K562 (cell line): Measurements from ENCODE around the gene SPAG4. TPM values are rescaled to one million over a fixed set of nuclear protein-coding genes. Genes with fewer than 3 reads are reported as not detected.

Experiments used
- ADNP ChIP-seq: fragments of 200-800 bp; sonication (Bioruptor generic); IDR thresholded peaks from 2 replicates; pipeline ENCODE4 v1.6.1; 2016; ENCODE audit warnings: missing genetic modification characterization, missing compliant biosample characterization
- CAMTA2 ChIP-seq: fragments of 250-450 bp; sonication (Bioruptor Pico); conservative IDR thresholded peaks from 2 replicates; pipeline ENCODE4 v1.5.1; 2022
- EP300 ChIP-seq: IDR thresholded peaks from 2 replicates; pipeline ENCODE4 v1.6.1; 2012; ENCODE audit warnings: low read length, improper control_type of control experiment
- EWSR1 ChIP-seq: fragments of 450-650 bp; IDR thresholded peaks from 2 replicates; pipeline ENCODE4 v1.6.1; 2018; ENCODE audit warnings: borderline replicate concordance, mild to moderate bottlenecking, low read depth, moderate library complexity; ENCODE audit not compliant: partially characterized antibody
- GTF2E2 ChIP-seq: fragments of 200-800 bp; sonication (Bioruptor generic); IDR thresholded peaks from 2 replicates; pipeline ENCODE4 v1.6.1; 2016; ENCODE audit warnings: missing genetic modification characterization, missing compliant biosample characterization
- GTF3C2 ChIP-seq: IDR thresholded peaks from 3 replicates; pipeline ENCODE4 v1.6.1; 2011; ENCODE audit warnings: borderline replicate concordance, mild to moderate bottlenecking, moderate library complexity; ENCODE audit not compliant: insufficient read length; ENCODE audit errors: extremely low read depth
- HDGF ChIP-seq: fragments of 450-650 bp; IDR thresholded peaks from 2 replicates; pipeline ENCODE4 v1.6.1; 2016
- HMGN3 ChIP-seq: IDR thresholded peaks from 2 replicates; pipeline ENCODE4 v1.6.1; 2011; ENCODE audit warnings: borderline replicate concordance, low read depth, mild to moderate bottlenecking, mixed read lengths, low read length; ENCODE audit not compliant: insufficient read length; ENCODE audit errors: extremely low read depth
- MED1 ChIP-seq: sonication (generic); formaldehyde crosslinking; IDR thresholded peaks from 2 replicates; pipeline ENCODE4 v1.8.1; 2023; ENCODE audit warnings: missing genetic modification reagents, borderline replicate concordance
- NFRKB ChIP-seq: fragments of 450-650 bp; IDR thresholded peaks from 2 replicates; pipeline ENCODE4 v1.6.1; 2016; ENCODE audit warnings: low read depth
- NR2F6 ChIP-seq: fragments of 450-650 bp; formaldehyde crosslinking; IDR thresholded peaks from 2 replicates; pipeline ENCODE4 v1.4.0; 2020; ENCODE audit warnings: mild to moderate bottlenecking
- RB1 ChIP-seq: fragments of 450-650 bp; IDR thresholded peaks from 2 replicates; pipeline ENCODE4 v1.6.1; 2017; ENCODE audit warnings: low read depth, mild to moderate bottlenecking
- SAP30 ChIP-seq: fragments of 200-600 bp; sonication (generic); IDR thresholded peaks from 2 replicates; pipeline ENCODE4 v1.6.1; 2012; ENCODE audit warnings: borderline replicate concordance, low read depth, mild to moderate bottlenecking, moderate library complexity, low read length, control low read depth, inconsistent platforms; ENCODE audit not compliant: insufficient read depth, poor library complexity, severe bottlenecking
- ZNF217 ChIP-seq: sonication (generic); formaldehyde crosslinking; IDR thresholded peaks from 2 replicates; pipeline ENCODE4 v1.8.0; 2022; ENCODE audit warnings: mild to moderate bottlenecking, missing genetic modification reagents
- ZNF282 ChIP-seq: sonication (generic); formaldehyde crosslinking; IDR thresholded peaks from 2 replicates; pipeline ENCODE4 v1.8.1; 2023; ENCODE audit warnings: missing genetic modification reagents
- polyA plus RNA-seq, 8 experiments: library from polyadenylated mRNA; depleted of rRNA in 4 of 8; stranded (reverse) in 5 of 8; unstranded in 3 of 8; fragments of >200 nt; fragmentation: Nextera tagmentation in 2 of 8; fragmentation: Illumina TruSeq in 1 of 8; extraction: Ambion mirVana in 2 of 8; extraction: Trizol in 1 of 8; gene quantifications; 2 replicates each; pipeline versions ENCODE4 v1.2.1 to v1.2.3, GENCODE V29; 2011 to 2014; ENCODE audit warnings: inconsistent platforms in 1 of 8, missing spikeins in 1 of 8
- total RNA-seq, 7 experiments: library from RNA; depleted of rRNA in 6 of 7; stranded (reverse); fragments of >200 nt in 6 of 7; fragmentation: Illumina TruSeq in 2 of 7; extraction: Trizol in 2 of 7; gene quantifications; 2 replicates each; pipeline versions ENCODE4 v1.2.1 to v1.2.3, GENCODE V29; 2011 to 2021; ENCODE audit warnings: low replicate concordance in 1 of 7
- TF ChIP-seq, protein P1 (sequence below), 2 experiments: fragments of 450-650 bp; IDR thresholded peaks; 2 replicates each; pipeline ENCODE4 v1.6.1; 2016; ENCODE audit warnings: mild to moderate bottlenecking in 2 of 2, borderline replicate concordance in 1 of 2, low read depth in 1 of 2, moderate library complexity in 1 of 2

The SPAG4 gene
- total and polyA plus RNA-seq, 9 of the 15 experiments (the other 6 are each of a cell fraction or from before 2014, with no cell fraction given): 1.6 to 11.4 (median 4.6) TPM

DNA sequence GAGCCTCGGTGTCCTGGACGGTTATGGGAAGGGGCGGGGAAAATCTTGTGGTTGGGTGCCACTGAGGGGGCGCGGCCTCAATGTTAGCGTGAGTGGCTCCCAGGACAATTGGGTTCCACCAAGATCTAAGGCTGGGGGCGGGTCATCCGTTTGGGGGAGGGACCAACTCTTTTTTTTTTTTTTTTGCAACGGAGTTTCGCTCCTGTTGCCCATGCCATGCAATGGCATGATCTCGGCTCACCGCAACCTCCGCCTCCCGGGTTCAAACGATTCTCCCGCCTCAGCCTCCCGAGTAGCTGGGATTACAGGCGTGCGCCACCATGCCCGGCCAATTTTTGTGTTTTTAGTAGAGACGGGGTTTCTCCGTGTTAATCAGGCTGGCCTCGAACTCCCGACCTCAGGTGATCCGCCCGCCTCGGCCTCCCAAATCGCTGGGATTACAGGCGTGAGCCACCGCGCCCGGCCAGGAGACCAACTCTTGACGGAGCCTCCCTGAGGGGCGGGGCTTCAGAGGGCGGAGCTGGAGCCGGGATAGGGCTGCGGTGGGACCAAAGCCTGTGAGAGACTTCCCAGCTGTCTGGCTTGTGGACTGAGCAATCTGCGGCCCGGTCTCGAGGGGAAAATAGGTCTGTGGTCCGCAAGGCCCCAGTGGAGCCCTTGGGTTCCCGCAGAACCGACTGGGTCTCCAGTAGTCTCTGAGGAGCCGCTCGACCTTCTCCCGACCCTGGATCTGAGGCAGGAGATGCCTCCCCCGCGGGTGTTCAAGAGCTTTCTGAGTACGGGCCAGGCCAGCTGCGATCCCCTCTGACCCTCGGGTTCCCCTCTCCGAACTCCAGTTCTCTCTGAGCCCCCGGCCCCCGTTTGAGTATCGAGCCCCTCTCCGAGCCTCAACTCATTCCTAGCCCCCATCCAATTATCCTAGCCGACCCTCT lies 1.1 kb downstream of the SPAG4 start (continued):
- TF ChIP-seq EP300 (no peak; the same call in 1 of the 2 replicates), CAMTA2 (CRISPR knock-in tag) (no peak), NFRKB (0 out of 2 replicates have a peak, but pooled peaks have one; percentile 50), HMGN3 (no peak), RB1 (peak; percentile 12; the same call in 1 of the 2 replicates), SAP30 (no peak), NR2F6 (CRISPR knock-in tag) (no peak), ZNF282 (CRISPR knock-in tag) (no peak), HDGF (no peak), GTF2E2 (tag) (peak; percentile 54; the same call in 1 of the 2 replicates), EWSR1 (no peak), GTF3C2 (no peak), MED1 (CRISPR knock-in tag) (no peak), ZNF217 (CRISPR knock-in tag) (no peak), ADNP (no peak; the same call in 1 of the 2 replicates)
- TF ChIP-seq, protein P1, sequence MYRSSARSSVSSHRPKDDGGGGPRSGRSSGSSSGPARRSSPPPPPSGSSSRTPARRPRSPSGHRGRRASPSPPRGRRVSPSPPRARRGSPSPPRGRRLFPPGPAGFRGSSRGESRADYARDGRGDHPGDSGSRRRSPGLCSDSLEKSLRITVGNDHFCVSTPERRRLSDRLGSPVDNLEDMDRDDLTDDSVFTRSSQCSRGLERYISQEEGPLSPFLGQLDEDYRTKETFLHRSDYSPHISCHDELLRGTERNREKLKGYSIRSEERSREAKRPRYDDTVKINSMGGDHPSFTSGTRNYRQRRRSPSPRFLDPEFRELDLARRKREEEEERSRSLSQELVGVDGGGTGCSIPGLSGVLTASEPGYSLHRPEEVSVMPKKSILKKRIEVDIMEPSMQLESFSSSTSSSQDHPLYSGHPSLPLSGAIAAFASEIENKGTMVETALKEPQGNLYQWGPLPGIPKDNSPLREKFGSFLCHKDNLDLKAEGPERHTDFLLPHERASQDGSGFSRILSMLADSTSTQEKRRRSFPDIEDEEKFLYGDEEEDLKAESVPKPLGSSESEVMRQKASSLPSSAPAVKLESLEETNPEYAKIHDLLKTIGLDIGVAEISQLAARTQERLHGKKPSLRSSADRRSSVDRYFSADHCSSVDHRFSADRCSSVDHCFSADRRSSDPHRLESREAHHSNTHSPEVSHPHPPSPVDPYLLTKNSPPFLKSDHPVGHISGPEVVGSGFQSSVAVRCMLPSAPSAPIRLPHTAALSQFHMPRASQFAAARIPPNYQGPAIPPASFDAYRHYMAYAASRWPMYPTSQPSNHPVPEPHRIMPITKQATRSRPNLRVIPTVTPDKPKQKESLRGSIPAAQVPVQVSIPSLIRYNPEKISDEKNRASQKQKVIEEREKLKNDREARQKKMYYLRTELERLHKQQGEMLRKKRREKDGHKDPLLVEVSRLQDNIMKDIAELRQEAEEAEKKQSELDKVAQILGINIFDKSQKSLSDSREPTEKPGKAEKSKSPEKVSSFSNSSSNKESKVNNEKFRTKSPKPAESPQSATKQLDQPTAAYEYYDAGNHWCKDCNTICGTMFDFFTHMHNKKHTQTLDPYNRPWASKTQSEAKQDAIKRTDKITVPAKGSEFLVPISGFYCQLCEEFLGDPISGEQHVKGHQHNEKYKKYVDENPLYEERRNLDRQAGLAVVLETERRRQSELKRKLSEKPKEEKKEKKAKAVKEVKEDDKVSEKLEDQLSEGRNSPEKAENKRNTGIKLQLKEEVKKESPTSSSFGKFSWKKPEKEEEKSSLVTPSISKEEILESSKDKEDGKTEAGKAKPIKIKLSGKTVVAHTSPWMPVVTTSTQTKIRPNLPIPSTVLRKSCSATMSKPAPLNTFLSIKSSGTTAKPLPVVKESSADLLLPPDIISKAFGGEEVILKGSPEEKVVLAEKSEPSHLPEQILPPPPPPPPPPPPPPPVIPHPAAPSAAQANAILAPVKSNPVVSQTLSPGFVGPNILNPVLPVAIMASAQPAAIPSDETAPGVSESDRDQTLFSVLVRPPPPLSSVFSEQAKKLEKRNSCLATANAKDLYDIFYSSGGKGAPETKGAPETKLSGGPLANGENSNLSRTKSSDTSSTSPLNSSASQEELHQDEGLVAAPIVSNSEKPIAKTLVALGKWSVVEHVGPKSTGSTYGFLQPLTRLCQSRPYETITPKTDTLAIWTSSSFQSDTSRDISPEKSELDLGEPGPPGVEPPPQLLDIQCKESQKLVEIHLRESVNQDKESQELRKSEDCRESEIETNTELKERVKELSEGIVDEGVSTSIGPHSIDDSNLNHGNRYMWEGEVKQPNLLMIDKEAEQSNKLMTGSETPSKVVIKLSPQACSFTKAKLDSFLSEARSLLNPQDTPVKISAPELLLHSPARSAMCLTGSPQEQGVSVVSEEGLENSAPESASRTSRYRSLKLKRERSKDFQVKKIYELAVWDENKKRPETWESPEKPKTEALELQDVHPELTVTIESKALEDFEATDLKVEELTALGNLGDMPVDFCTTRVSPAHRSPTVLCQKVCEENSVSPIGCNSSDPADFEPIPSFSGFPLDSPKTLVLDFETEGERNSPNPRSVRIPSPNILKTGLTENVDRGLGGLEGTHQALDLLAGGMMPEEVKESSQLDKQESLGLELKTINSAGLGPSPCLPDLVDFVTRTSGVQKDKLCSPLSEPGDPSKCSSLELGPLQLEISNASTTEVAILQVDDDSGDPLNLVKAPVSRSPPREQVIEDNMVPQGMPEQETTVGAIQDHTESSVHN (IDR thresholded peaks at IDR 0.05; ENCODE audit: borderline replicate concordance in 1 of 2, low read depth in 1 of 2): no peak
